Bronchial epithelial cell (primary cell): ENCODE results near the gene TBRG4. TPM values are rescaled to one million over a fixed set of nuclear protein-coding genes. Genes with fewer than 3 reads are reported as not detected.

Source experiments
- DNase-seq: peaks from one replicate; pipeline ENCODE4 v3.0.0-alpha.2; 2010; ENCODE audit warnings: low read depth
- FAIRE-seq: peaks from 2 replicates; lab custom pipeline; 2011; peaks lifted over from hg19 to GRCh38; lab: Jason Lieb, UNC
- H3K27me3 ChIP-seq: 2 replicates; pipeline ENCODE4 v1.5.1; 2011; ENCODE audit warnings: low read length; ENCODE audit not compliant: control insufficient read depth, insufficient read depth
- H3K36me3 ChIP-seq: 2 replicates; pipeline ENCODE4 v1.5.1; 2011; ENCODE audit warnings: low read length; ENCODE audit not compliant: control insufficient read depth, insufficient read depth
- H3K4me3 ChIP-seq: 2 replicates; pipeline ENCODE4 v1.5.1; 2011; ENCODE audit warnings: mild to moderate bottlenecking, low read depth, low read length, control low read depth
- total RNA-seq: library from RNA; depleted of rRNA; stranded (reverse); fragments of >200 nt; gene quantifications from 2 replicates; pipeline ENCODE4 v1.2.1, GENCODE V29; 2014
- TF ChIP-seq, protein P1 (sequence below): IDR thresholded peaks from 2 replicates; pipeline ENCODE4 v1.5.1; 2011; ENCODE audit warnings: mild to moderate bottlenecking, moderate library complexity, low read length, control low read depth, inconsistent platforms; ENCODE audit not compliant: insufficient read depth, severe bottlenecking

The TBRG4 gene
- total RNA-seq, 1 donor from 2014 or later = 90.3 TPM

DNA sequence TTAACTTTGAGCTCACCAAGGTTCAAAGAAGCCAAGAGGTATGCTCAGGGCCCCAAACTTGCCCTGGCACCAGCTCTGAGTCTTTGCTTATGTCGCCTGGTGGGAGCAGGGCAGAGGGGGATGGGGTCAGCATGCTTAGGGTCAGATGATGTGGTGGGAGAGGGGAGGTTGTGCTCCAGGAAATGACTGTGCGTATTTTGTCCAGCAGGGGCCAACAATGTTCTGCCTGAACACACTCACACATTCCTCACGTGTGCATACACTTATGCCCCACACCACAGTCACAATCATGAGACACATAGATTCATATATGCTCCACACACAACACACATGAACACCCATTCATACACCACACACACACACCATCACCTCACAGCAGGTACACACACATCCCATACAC is 41.7 kb upstream of the TBRG4 start:
- Histone ChIP-seq H3K27me3 (peaks cover 8% of the 10 kb centered on the region), H3K36me3 (no peaks in the 10 kb centered on the region), H3K4me3 (no peak overlapping the region)
- FAIRE-seq (peak; percentile 62), DNase-seq (no peak)
- TF ChIP-seq, protein P1, sequence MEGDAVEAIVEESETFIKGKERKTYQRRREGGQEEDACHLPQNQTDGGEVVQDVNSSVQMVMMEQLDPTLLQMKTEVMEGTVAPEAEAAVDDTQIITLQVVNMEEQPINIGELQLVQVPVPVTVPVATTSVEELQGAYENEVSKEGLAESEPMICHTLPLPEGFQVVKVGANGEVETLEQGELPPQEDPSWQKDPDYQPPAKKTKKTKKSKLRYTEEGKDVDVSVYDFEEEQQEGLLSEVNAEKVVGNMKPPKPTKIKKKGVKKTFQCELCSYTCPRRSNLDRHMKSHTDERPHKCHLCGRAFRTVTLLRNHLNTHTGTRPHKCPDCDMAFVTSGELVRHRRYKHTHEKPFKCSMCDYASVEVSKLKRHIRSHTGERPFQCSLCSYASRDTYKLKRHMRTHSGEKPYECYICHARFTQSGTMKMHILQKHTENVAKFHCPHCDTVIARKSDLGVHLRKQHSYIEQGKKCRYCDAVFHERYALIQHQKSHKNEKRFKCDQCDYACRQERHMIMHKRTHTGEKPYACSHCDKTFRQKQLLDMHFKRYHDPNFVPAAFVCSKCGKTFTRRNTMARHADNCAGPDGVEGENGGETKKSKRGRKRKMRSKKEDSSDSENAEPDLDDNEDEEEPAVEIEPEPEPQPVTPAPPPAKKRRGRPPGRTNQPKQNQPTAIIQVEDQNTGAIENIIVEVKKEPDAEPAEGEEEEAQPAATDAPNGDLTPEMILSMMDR = no peak

DNA sequence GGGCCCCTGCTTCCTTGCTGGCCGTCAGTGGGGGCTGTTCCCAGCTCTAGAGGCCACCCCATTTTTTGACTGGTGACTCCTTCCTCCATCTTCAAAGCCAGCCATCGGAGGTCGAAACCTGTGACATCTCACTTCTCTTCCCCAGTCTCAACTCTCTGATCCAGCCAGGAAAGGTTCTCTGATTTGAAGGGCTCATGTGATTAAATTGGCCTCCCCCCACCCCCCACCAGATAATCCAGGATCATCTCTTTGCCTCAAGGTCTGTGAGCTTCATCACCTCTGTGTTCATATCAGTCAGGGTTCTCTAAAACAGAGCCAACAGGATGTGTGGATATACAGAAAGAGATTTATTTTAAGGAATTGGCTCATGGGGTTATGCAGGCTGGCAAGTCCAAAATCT is 40.5 kb upstream of the TBRG4 start:
- no peak for FAIRE-seq
- TF ChIP-seq, protein P1 = no peak
- Histone ChIP-seq H3K27me3 (peaks cover 6% of the 10 kb centered on the region), H3K4me3 (no peak overlapping the region), H3K36me3 (no peaks in the 10 kb centered on the region)
- no peak for DNase-seq

DNA sequence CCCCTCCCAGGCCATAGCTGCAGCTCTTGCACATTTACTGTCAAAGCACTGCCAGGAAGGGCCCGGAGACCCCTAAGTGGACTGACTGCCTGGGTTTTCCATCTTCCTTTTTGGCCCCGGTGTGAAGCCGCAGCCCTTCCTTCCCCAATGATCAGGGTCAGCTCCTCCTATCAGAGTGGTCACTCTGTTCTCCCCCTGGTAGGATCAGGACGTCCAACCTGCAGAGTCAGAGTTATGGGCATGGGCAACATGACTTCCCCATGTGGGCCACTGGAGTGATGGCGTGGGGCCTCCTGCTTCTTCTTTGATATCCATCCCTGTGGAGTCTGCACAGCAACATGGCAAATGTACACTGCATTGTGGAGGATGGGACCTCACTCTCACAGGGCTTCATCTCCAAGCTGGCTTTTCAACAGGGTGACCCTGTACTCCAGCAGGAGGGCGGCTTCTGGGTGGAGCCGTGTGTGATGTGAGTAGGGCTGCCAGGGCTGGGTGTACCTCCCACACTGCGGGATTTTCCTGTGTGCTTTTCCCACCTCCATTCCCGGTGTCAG is 39.7 kb upstream of the TBRG4 start:
- Histone ChIP-seq H3K27me3 (peaks cover 6% of the 10 kb centered on the region), H3K36me3 (no peaks in the 10 kb centered on the region), H3K4me3 (no peak overlapping the region)
- DNase-seq (no peak), FAIRE-seq (no peak)
- TF ChIP-seq, protein P1 = no peak

DNA sequence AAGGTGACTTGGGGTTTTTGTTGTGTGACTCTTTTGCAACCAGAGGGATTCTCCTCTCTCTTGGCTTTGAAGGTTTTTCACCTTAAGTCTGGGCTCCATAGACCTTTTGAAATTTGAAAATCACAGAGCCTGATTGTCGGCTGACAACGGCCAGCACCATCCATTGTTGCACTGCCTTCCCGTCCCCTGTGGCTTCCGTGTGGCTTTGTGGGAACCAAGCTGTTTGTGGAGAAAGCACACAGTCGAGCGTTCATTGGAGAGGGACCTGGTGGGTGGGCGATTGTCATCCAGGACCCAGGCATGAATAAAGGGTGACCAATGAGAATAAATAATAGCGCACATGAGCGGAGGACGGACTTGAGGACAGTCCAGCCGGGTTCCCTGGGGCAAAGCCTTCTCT is 38.7 kb upstream of the TBRG4 start:
- no peak overlapping the region for H3K4me3 ChIP-seq
- H3K36me3 ChIP-seq = no peaks in the 10 kb centered on the region
- TF ChIP-seq, protein P1 = no peak
- peaks cover 6% of the 10 kb centered on the region for H3K27me3 ChIP-seq
- DNase-seq = no peak
- FAIRE-seq = no peak

DNA sequence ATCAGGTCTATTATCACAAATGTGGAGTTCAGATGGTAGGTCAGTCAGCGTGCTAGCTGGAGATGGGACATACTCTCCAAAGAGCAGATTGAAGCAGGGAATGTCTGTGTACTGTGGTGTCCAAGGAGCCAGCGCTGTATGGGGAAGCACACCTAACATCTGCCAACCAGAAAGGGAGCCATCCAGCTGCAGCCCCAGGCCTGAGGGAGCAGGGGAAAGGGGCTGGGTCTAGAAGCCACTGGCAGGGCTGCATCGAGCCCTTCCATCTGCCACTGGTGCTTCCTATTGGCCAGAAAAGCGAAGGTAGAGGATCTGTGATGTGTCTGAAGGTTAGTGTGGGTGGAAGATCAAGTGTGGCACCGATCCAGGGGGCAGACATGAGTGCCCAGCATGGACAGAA is 38.1 kb upstream of the TBRG4 start:
- FAIRE-seq (no peak), DNase-seq (no peak)
- TF ChIP-seq, protein P1 = no peak
- Histone ChIP-seq H3K36me3 (no peaks in the 10 kb centered on the region), H3K27me3 (peaks cover 6% of the 10 kb centered on the region), H3K4me3 (no peak overlapping the region)

DNA sequence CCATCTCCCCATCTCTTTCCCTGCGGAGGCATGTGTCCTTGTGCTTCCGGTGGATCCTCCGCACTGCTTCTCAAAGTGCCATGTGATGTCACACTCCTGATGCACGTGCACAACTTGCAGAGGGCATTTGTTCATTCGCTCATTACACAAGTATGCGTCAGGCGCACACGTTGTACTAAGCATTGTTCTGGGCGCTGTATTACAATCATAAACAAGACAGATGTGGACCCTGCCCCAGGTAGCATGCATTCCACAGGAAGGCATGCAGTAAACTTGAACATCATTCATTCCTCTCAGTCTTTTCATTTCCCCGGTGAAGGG is 37.1 kb upstream of the TBRG4 start:
- peaks cover 6% of the 10 kb centered on the region for H3K27me3 ChIP-seq
- H3K4me3 ChIP-seq = no peak overlapping the region
- no peak for DNase-seq
- TF ChIP-seq, protein P1 = no peak
- no peak for FAIRE-seq
- no peaks in the 10 kb centered on the region for H3K36me3 ChIP-seq
